ENCODE data around the gene PSMB8.

Gene PSMB8

GRCh38 chr6:32838114-32838958 is 5.5 kb downstream of the PSMB8 start, which contains the start of gene TAP2:
TAP2 (minus strand) TSS chr6:32838739; CDS start chr6:32838233, 506 bp downstream.
- Histone ChIP-seq H3K27me3 (replicated peaks; ENCODE audit: control insufficient read depth, insufficient read depth, low read length, poor library complexity, severe bottlenecking) (no peaks in the 10 kb centered on the region), H3K4me1 (ENCODE audit: control insufficient read depth, insufficient read depth, low read length, poor library complexity, severe bottlenecking) (peaks cover 45% of the 10 kb centered on the region), H3K4me3 (ENCODE audit: insufficient read depth, low read depth, low read length, poor library complexity, severe bottlenecking) (peak within 1 kb of the TSS; percentile 80), H3K9me3 (ENCODE audit: control insufficient read depth, low read length) (no peaks in the 10 kb centered on the region), H3K27ac (ENCODE audit: insufficient read depth, low read length, poor library complexity, severe bottlenecking) (peak within 1 kb of the TSS; percentile 85), H3K36me3 (ENCODE audit: control insufficient read depth, insufficient read depth, low read length) (peaks cover 40% of the 10 kb centered on the region)
- DNase-seq = peak; percentile 93 to 96 (median 96)

GRCh38 chr6:32837651-32838113 is 6.2 kb downstream of the PSMB8 start:
- peaks cover 45% of the 10 kb centered on the region for H3K36me3 ChIP-seq (ENCODE audit: control insufficient read depth, insufficient read depth, low read length)
- peaks cover 39% of the 10 kb centered on the region for H3K4me1 ChIP-seq (ENCODE audit: control insufficient read depth, insufficient read depth, low read length, poor library complexity, severe bottlenecking)

GRCh38 chr6:32836873-32837272 is 7.0 kb downstream of the PSMB8 start:
- H3K4me1 ChIP-seq (ENCODE audit: control insufficient read depth, insufficient read depth, low read length, poor library complexity, severe bottlenecking) = peaks cover 31% of the 10 kb centered on the region
- H3K27ac ChIP-seq (ENCODE audit: insufficient read depth, low read length, poor library complexity, severe bottlenecking) = no peak overlapping the region
- peaks cover 48% of the 10 kb centered on the region for H3K36me3 ChIP-seq (ENCODE audit: control insufficient read depth, insufficient read depth, low read length)
- H3K27me3 ChIP-seq (replicated peaks; ENCODE audit: control insufficient read depth, insufficient read depth, low read length, poor library complexity, severe bottlenecking) = no peaks in the 10 kb centered on the region
- H3K4me3 ChIP-seq (ENCODE audit: insufficient read depth, low read depth, low read length, poor library complexity, severe bottlenecking) = no peak overlapping the region
- DNase-seq = no peak
- no peaks in the 10 kb centered on the region for H3K9me3 ChIP-seq (ENCODE audit: control insufficient read depth, low read length)

More at GRCh38 chr6:32837651-32838113, 6.2 kb downstream of the PSMB8 start:
- no peaks in the 10 kb centered on the region for H3K9me3 ChIP-seq (ENCODE audit: control insufficient read depth, low read length)
- H3K27ac ChIP-seq (ENCODE audit: insufficient read depth, low read length, poor library complexity, severe bottlenecking) = peak overlapping the region; percentile 85
- no peaks in the 10 kb centered on the region for H3K27me3 ChIP-seq (replicated peaks; ENCODE audit: control insufficient read depth, insufficient read depth, low read length, poor library complexity, severe bottlenecking)
- H3K4me3 ChIP-seq (ENCODE audit: insufficient read depth, low read depth, low read length, poor library complexity, severe bottlenecking) = peak overlapping the region; percentile 80
- DNase-seq = no peak

GRCh38 chr6:32835167-32835893 is 8.5 kb downstream of the PSMB8 start:
- Histone ChIP-seq H3K36me3 (ENCODE audit: control insufficient read depth, insufficient read depth, low read length) (peaks cover 53% of the 10 kb centered on the region), H3K9me3 (ENCODE audit: control insufficient read depth, low read length) (no peaks in the 10 kb centered on the region), H3K4me1 (ENCODE audit: control insufficient read depth, insufficient read depth, low read length, poor library complexity, severe bottlenecking) (peaks cover 15% of the 10 kb centered on the region), H3K4me3 (ENCODE audit: insufficient read depth, low read depth, low read length, poor library complexity, severe bottlenecking) (no peak overlapping the region), H3K27me3 (replicated peaks; ENCODE audit: control insufficient read depth, insufficient read depth, low read length, poor library complexity, severe bottlenecking) (no peaks in the 10 kb centered on the region), H3K27ac (ENCODE audit: insufficient read depth, low read length, poor library complexity, severe bottlenecking) (no peak overlapping the region)
- no peak for DNase-seq

GRCh38 chr6:32833664-32834063 is 10.2 kb downstream of the PSMB8 start:
- H3K27me3 ChIP-seq (replicated peaks; ENCODE audit: control insufficient read depth, insufficient read depth, low read length, poor library complexity, severe bottlenecking) = no peaks in the 10 kb centered on the region
- H3K4me3 ChIP-seq (ENCODE audit: insufficient read depth, low read depth, low read length, poor library complexity, severe bottlenecking) = no peak overlapping the region
- peaks cover 14% of the 10 kb centered on the region for H3K4me1 ChIP-seq (ENCODE audit: control insufficient read depth, insufficient read depth, low read length, poor library complexity, severe bottlenecking)
- peaks cover 70% of the 10 kb centered on the region for H3K36me3 ChIP-seq (ENCODE audit: control insufficient read depth, insufficient read depth, low read length)
- H3K9me3 ChIP-seq (ENCODE audit: control insufficient read depth, low read length) = no peaks in the 10 kb centered on the region
- no peak for DNase-seq
- H3K27ac ChIP-seq (ENCODE audit: insufficient read depth, low read length, poor library complexity, severe bottlenecking) = no peak overlapping the region

GRCh38 chr6:32832535-32832934 is 11.3 kb downstream of the PSMB8 start:
- peaks cover 9% of the 10 kb centered on the region for H3K4me1 ChIP-seq (ENCODE audit: control insufficient read depth, insufficient read depth, low read length, poor library complexity, severe bottlenecking)
- no peak overlapping the region for H3K27ac ChIP-seq (ENCODE audit: insufficient read depth, low read length, poor library complexity, severe bottlenecking)
- H3K9me3 ChIP-seq (ENCODE audit: control insufficient read depth, low read length) = no peaks in the 10 kb centered on the region
- peaks cover 77% of the 10 kb centered on the region for H3K36me3 ChIP-seq (ENCODE audit: control insufficient read depth, insufficient read depth, low read length)
- H3K4me3 ChIP-seq (ENCODE audit: insufficient read depth, low read depth, low read length, poor library complexity, severe bottlenecking) = no peak overlapping the region
- DNase-seq = no peak
- H3K27me3 ChIP-seq (replicated peaks; ENCODE audit: control insufficient read depth, insufficient read depth, low read length, poor library complexity, severe bottlenecking) = no peaks in the 10 kb centered on the region

GRCh38 chr6:32830936-32831335 is 12.9 kb downstream of the PSMB8 start:
- no peak overlapping the region for H3K4me3 ChIP-seq (ENCODE audit: insufficient read depth, low read depth, low read length, poor library complexity, severe bottlenecking)
- H3K27ac ChIP-seq (ENCODE audit: insufficient read depth, low read length, poor library complexity, severe bottlenecking) = no peak overlapping the region
- H3K9me3 ChIP-seq (ENCODE audit: control insufficient read depth, low read length) = no peaks in the 10 kb centered on the region
- H3K4me1 ChIP-seq (ENCODE audit: control insufficient read depth, insufficient read depth, low read length, poor library complexity, severe bottlenecking) = no peaks in the 10 kb centered on the region
- H3K27me3 ChIP-seq (replicated peaks; ENCODE audit: control insufficient read depth, insufficient read depth, low read length, poor library complexity, severe bottlenecking) = no peaks in the 10 kb centered on the region
- no peak for DNase-seq
- H3K36me3 ChIP-seq (ENCODE audit: control insufficient read depth, insufficient read depth, low read length) = peaks cover 76% of the 10 kb centered on the region

GRCh38 chr6:32830017-32830416 is 13.8 kb downstream of the PSMB8 start:
- peaks cover 68% of the 10 kb centered on the region for H3K36me3 ChIP-seq (ENCODE audit: control insufficient read depth, insufficient read depth, low read length)
- H3K9me3 ChIP-seq (ENCODE audit: control insufficient read depth, low read length) = no peaks in the 10 kb centered on the region

GRCh38 chr6:32829495-32829894 is 14.4 kb downstream of the PSMB8 start:
- H3K27me3 ChIP-seq (replicated peaks; ENCODE audit: control insufficient read depth, insufficient read depth, low read length, poor library complexity, severe bottlenecking) = no peaks in the 10 kb centered on the region
- H3K4me3 ChIP-seq (ENCODE audit: insufficient read depth, low read depth, low read length, poor library complexity, severe bottlenecking) = no peak overlapping the region
- DNase-seq = no peak
- H3K36me3 ChIP-seq (ENCODE audit: control insufficient read depth, insufficient read depth, low read length) = peaks cover 63% of the 10 kb centered on the region
- no peak overlapping the region for H3K27ac ChIP-seq (ENCODE audit: insufficient read depth, low read length, poor library complexity, severe bottlenecking)
- no peaks in the 10 kb centered on the region for H3K4me1 ChIP-seq (ENCODE audit: control insufficient read depth, insufficient read depth, low read length, poor library complexity, severe bottlenecking)
- H3K9me3 ChIP-seq (ENCODE audit: control insufficient read depth, low read length) = no peaks in the 10 kb centered on the region

More at GRCh38 chr6:32830017-32830416, 13.8 kb downstream of the PSMB8 start:
- Histone ChIP-seq H3K27ac (ENCODE audit: insufficient read depth, low read length, poor library complexity, severe bottlenecking) (no peak overlapping the region), H3K27me3 (replicated peaks; ENCODE audit: control insufficient read depth, insufficient read depth, low read length, poor library complexity, severe bottlenecking) (no peaks in the 10 kb centered on the region), H3K4me3 (ENCODE audit: insufficient read depth, low read depth, low read length, poor library complexity, severe bottlenecking) (no peak overlapping the region), H3K4me1 (ENCODE audit: control insufficient read depth, insufficient read depth, low read length, poor library complexity, severe bottlenecking) (no peaks in the 10 kb centered on the region)
- no peak for DNase-seq

GRCh38 chr6:32827025-32827424 is 16.8 kb downstream of the PSMB8 start:
- Histone ChIP-seq H3K27ac (ENCODE audit: insufficient read depth, low read length, poor library complexity, severe bottlenecking) (no peak overlapping the region), H3K4me1 (ENCODE audit: control insufficient read depth, insufficient read depth, low read length, poor library complexity, severe bottlenecking) (no peaks in the 10 kb centered on the region), H3K9me3 (ENCODE audit: control insufficient read depth, low read length) (no peaks in the 10 kb centered on the region), H3K36me3 (ENCODE audit: control insufficient read depth, insufficient read depth, low read length) (peaks cover 43% of the 10 kb centered on the region), H3K27me3 (replicated peaks; ENCODE audit: control insufficient read depth, insufficient read depth, low read length, poor library complexity, severe bottlenecking) (no peaks in the 10 kb centered on the region), H3K4me3 (ENCODE audit: insufficient read depth, low read depth, low read length, poor library complexity, severe bottlenecking) (no peak overlapping the region)
- no peak for DNase-seq

Measured in effector memory CD4-positive, alpha-beta T cell (primary cell).